GM19043 (cell line): ENCODE measurements around the gene NR3C2.
"Not testable (repeated sequence)": the region's sequence is repeated elsewhere in the genome, so short reads cannot be mapped to it uniquely, and the experiment has no call there.

Experiments used
- ATAC-seq: cut with Tn5 transposase; IDR thresholded peaks from one replicate; pipeline ENCODE4 v1.9.1; 2021; ENCODE audit warnings: low read depth; ENCODE audit not compliant: unreplicated experiment

NR3C2 gene

GRCh38 chr4:148227147-148227546 lies 215.1 kb downstream of the NR3C2 start:
- ATAC-seq = no peak

DNA sequence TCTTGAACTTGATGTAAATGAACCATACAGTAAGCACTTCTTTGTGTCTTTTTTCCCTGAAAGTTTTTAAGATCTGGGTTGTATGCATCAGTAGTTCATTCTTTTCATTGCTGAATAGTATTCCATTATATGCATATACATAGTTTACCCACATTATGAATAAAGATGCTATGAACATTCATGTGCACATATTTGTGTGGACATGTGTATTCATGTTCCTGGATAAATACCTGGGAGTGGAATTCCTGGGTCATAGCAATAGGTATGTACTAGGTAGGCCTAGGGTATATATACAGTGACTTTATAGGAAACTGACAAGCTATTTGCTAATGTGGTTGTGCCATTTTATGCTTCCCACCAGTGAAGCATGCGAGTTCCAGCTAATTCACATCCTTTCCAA lies 215.9 kb downstream of the NR3C2 start:
- ATAC-seq = no peak

DNA sequence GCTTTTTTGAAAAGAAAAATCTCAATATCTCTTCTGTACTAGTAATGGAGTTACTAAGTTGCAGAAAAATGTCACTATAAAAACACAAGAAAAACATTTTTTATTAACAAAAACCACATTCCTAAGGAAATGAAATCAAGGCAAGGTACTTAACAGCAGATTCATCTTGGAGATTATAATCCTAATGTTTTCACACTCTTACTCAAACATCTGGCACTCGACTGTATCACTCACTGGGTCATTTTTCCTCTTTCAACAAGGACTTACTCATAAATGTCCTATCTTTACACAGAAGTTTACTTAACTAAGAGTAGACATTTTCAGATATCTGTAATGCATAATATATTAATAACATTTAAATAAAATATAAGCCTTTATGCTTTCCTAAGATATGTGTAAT lies 216.6 kb downstream of the NR3C2 start:
- ATAC-seq = no peak

DNA sequence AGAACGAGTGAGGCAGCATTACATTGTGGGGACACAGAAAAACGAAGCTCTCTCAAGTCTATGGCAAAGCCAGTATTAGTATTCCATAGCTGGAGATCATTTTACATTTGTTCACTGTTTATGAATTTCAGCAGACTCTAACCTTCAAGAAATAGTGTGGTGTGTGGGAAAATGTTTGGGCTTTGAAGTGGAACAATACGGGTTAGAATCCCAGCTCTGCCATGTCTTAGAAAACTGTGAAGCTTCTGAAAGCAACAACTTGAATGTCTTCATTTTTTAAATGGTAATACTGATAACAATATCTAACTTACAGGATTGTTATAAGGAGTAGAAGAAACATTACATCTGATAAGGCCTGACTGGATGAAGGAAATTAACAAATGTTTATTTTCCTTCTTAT lies 217.7 kb downstream of the NR3C2 start:
- ATAC-seq = no peak

GRCh38 chr4:148222991-148223660 lies 219.1 kb downstream of the NR3C2 start:
- ATAC-seq = no peak

- peak; percentile 94 for ATAC-seq
These were observed 225.1 kb downstream of the NR3C2 start for GRCh38 chr4:148216866-148217814.

- ATAC-seq = no peak
These were observed 225.9 kb downstream of the NR3C2 start for GRCh38 chr4:148216321-148216720.

DNA sequence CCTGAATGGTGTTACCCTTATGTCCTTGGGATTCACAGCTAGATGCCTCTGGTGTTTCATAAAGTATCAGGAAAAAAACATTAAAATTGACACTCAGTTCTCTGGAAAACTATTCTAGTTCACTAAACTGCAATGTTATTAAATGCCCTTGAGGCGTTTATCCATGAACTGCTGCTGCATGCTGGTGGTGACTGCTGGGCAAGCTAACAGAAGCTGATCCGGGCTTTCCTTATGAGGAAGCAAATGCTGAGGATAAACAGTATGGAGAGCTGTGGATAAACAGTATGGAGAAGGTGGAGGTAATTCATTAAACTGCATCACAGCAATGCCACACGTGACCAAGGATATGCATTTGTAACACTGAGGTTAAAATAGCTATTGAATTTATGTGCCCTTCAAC lies 227.0 kb downstream of the NR3C2 start:
- ATAC-seq = no peak

DNA sequence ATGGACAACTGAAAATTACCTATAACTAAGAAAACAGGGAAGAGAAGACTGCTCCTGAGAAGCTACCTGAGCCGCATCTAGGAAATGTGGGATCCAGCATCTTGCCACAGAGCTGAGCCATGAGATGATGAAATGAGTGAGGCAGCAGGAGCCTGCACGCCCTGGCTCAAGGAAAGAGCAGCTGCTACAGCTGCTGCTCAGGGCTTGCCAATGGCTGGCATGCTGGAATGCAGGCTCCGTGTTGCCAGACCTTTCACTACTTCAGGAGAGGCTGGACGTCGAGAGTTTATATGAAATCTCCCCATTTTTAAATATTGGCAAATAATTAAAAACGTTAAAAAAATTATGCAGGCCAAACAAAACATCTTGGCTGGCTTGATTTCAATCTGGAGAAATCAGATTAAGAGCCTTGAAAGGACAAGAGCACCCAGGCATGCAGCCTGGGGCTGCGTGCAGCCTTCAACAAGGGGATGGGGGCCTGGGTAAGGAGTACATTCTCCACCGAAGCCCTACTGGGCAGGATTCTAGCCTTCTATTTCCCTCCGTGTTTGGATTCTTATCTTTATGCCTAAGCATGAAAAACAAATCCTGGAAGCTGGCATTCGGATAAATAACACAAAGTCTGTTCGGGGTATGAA lies 227.6 kb downstream of the NR3C2 start:
- ATAC-seq = no peak

GRCh38 chr4:148211533-148211932 lies 230.7 kb downstream of the NR3C2 start:
- no peak for ATAC-seq

DNA sequence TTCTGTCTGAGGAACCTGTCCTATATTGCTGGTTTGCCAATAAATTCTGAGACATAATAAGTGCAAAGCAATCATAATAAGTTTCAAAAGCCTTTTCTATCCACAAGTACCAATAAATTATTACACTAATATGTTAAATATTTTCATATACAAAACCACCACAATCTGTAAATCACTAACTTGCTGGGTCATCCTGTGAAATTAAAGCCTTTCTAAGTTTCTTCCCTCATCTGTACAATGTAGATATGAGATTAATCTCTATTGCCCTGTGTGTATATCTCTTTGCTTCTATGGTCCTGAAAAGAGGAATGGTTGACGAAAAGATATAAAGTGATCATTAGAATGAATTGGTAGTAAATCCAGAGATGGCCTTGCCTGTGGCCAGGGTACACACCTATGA lies 231.6 kb downstream of the NR3C2 start:
- no peak for ATAC-seq

- ATAC-seq = no peak
These were observed 235.1 kb downstream of the NR3C2 start for GRCh38 chr4:148207068-148207467.

DNA sequence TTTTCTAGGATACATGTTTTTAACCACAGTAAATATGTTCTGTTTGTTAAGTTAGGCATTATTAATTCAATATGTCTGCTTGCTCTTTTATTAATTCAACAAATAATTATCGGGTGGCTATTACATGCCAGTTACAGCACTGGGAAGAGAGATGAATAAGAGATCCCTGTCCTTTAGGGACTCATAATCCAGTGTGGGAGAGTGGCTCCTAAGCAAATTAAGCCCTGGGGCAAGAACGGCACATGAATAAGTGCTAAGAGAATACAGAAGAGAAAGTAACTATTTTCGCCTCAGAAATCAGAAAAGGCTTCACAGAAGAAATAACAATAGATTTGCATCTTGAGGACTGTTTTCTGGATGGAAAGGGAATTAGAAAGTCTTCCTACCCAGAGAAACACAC lies 236.7 kb downstream of the NR3C2 start:
- no peak for ATAC-seq

DNA sequence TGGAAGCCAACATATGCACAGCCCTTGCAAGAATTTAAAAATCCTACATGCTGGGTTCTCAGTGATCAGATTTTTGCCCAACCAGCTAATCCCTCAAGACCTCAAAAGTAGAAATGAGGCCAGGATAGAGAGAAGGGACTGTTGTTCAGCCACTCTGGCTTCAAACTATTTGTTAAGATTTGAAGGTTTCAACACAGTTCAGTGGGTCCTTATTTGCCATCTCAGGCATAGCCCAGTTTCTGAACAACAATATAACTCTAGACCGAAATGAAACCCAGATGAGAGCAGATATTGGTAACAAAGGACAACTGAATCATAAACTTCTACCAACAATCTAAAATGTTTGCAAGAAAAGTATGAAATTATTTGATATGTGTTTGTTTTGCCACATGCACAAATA lies 237.3 kb downstream of the NR3C2 start:
- no peak for ATAC-seq

- no peak for ATAC-seq
These were observed 238.0 kb downstream of the NR3C2 start for GRCh38 chr4:148204171-148204570.

DNA sequence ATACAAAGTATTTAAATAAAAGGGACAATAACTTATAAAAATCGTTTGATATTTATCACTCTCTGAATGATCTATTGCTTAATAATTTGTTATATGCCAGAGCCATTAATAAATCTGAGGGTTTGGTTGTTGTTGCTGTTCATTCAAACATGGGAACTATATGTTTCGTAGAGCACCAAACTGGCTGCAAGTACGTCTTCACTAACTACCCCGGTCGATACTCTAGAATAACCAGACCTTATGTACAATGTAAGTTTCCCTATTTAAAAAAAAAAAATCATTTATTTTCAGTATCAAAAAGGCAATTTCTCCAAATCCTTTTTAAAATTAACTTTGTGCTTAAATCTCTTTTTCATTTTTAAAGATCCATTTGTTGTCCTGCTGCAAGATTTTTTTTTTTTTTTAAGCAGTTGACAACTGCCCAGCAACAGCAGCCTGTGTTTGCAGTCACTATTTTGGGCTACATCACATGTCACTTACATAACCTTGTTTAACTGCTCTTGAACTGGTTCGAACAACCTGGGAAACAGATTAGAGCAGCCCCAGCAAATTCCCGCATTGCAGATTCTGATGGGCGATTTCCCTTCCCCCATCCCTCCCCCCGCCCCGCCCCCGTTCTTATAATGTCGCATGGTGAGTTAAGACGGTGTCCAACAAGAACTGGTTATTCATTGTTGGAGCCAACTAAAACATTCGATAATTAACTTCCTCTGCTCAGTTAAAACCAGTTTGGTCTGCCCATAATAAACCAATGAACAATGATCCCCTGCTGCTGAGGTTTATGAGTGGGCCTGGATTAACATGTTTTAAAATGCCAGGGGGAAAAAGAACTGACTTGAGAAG lies 238.9 kb downstream of the NR3C2 start:
- no peak for ATAC-seq

DNA sequence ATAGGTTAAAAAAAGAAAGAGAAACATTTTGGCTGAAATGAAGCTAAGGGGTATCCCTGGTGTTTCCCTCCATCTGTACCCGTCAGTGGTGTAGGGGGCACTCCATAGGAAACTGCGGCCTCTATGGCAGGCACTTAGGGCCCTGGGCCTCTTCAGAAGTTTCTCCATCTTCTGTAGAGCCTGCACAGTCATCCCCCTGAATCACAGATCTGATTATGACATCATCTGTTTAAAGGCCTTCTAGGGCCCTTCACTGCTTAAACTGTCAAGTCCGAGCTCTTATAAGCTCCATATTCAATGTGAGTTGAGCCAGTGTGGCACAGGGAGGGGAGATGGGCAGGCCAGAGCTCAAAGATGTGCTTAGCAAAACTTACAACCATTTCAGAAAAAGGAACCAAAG lies 241.3 kb downstream of the NR3C2 start:
- no peak for ATAC-seq

- ATAC-seq = no peak
These were observed 246.1 kb downstream of the NR3C2 start for GRCh38 chr4:148196164-148196563.

GRCh38 chr4:148192526-148192925 lies 249.7 kb downstream of the NR3C2 start:
- ATAC-seq = no peak

DNA sequence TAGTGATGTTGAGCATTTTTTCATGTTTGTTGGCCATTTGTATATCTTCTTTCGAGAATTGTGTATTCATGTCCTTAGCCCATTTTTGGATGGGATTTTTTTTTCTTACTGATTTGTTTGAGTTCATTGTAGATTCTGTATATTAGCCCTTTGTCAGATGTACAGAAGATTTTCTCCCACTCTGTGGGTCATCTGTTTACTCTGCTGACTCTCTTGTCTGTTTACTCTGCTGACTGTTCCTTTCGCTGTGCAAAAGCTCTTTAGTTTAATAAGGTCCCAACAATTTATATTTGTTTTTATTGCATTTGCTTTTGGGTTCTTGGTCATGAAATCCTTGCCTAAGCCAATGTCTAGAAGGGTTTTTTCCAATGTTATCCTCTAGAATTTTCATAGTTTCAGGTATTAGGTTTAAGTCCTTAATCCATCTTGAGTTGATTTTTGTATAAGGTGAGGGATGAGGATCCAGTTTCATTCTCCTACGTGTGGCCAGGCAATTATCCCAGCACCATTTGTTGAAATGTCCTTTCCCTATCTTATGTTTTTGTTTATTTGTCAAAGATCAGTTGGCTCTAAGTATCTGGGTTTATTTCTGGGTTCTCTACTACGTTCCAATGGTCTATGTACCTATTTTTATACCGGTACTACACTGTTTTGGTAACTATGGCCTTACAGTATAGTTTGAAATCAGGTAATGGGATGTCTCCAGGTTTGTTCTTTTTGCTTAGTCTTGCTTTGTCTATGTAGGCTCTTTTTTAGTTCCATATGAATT lies 254.6 kb downstream of the NR3C2 start:
- ATAC-seq = not testable (repeated sequence)
